Measurements from ENCODE around the gene ZDHHC21.

DNA sequence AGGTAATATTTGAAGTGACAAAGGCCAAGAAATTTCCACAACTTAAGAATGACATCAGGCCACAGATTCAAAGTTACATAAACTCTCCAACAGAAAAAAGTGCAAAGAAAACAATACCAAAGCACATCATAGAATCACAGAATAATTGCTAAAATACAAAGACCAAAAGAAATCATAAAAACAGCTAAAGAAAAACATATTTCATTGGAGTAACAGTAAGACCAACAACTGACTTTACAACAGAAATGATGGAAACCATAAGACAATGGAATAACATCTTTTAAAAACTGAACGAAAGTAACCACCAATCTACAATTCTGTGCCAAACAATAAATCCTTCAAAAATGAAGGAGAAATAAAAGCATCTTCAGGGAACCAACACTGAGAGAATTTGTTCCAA lies 38.3 kb downstream of the ZDHHC21 start:
- TF ChIP-seq EZH2phosphoT487 (IDR thresholded peaks at IDR 0.05; ENCODE audit: insufficient read depth, low read depth) (no peak), EZH2 (IDR thresholded peaks at IDR 0.05; ENCODE audit: insufficient read depth, poor library complexity, severe bottlenecking) (no peak)
